Panc1 (cell line): ENCODE data around the gene FNTB.

Experiments
- CTCF ChIP-seq: fragments of 450-650 bp; IDR thresholded peaks from 2 replicates; pipeline ENCODE4 v1.5.1; 2017; ENCODE audit warnings: mild to moderate bottlenecking
- POLR2AphosphoS5 ChIP-seq: IDR thresholded peaks from 2 replicates; pipeline ENCODE4 v1.6.1; 2012; ENCODE audit warnings: mild to moderate bottlenecking, low read depth, low read length, moderate library complexity
- SIN3A ChIP-seq: IDR thresholded peaks from 2 replicates; pipeline ENCODE4 v1.6.1; 2012; ENCODE audit warnings: low read depth, mild to moderate bottlenecking, low read length, moderate library complexity, borderline replicate concordance; ENCODE audit not compliant: insufficient read depth
- TCF7L2 ChIP-seq: IDR thresholded peaks from 2 replicates; pipeline ENCODE4 v1.6.1; 2011; ENCODE audit warnings: mild to moderate bottlenecking, low read depth, low read length, inconsistent platforms
- TF ChIP-seq, protein P1 (sequence below), 2 experiments: IDR thresholded peaks; 2 replicates each; pipeline ENCODE4 v1.6.1; 2011 to 2012; ENCODE audit warnings: low read depth in 2 of 2, control low read depth in 1 of 2, low read length in 1 of 2, mild to moderate bottlenecking in 1 of 2, moderate library complexity in 1 of 2; ENCODE audit not compliant: insufficient read depth in 1 of 2

GRCh38 chr14:65072937-65073336 lies 86.2 kb downstream of the FNTB start:
- TF ChIP-seq CTCF (no peak), POLR2AphosphoS5 (no peak), SIN3A (no peak), TCF7L2 (no peak)
- TF ChIP-seq, protein P1, sequence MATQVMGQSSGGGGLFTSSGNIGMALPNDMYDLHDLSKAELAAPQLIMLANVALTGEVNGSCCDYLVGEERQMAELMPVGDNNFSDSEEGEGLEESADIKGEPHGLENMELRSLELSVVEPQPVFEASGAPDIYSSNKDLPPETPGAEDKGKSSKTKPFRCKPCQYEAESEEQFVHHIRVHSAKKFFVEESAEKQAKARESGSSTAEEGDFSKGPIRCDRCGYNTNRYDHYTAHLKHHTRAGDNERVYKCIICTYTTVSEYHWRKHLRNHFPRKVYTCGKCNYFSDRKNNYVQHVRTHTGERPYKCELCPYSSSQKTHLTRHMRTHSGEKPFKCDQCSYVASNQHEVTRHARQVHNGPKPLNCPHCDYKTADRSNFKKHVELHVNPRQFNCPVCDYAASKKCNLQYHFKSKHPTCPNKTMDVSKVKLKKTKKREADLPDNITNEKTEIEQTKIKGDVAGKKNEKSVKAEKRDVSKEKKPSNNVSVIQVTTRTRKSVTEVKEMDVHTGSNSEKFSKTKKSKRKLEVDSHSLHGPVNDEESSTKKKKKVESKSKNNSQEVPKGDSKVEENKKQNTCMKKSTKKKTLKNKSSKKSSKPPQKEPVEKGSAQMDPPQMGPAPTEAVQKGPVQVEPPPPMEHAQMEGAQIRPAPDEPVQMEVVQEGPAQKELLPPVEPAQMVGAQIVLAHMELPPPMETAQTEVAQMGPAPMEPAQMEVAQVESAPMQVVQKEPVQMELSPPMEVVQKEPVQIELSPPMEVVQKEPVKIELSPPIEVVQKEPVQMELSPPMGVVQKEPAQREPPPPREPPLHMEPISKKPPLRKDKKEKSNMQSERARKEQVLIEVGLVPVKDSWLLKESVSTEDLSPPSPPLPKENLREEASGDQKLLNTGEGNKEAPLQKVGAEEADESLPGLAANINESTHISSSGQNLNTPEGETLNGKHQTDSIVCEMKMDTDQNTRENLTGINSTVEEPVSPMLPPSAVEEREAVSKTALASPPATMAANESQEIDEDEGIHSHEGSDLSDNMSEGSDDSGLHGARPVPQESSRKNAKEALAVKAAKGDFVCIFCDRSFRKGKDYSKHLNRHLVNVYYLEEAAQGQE (IDR thresholded peaks at IDR 0.05; ENCODE audit: insufficient read depth in 1 of 2, low read depth in 2 of 2, low read length in 1 of 2), result no peak
